HL-60/S4 treated with retinoic acid at 250 ng/mL for 4 days and 3 days (cell line): ENCODE results near the gene PPP2R3A.
"Not testable (repeated sequence)": the region's sequence is repeated elsewhere in the genome, so short reads cannot be mapped to it uniquely, and the experiment has no call there.

Experiments
- in situ Hi-C: fragments of 300-500 bp; cut with MboI; formaldehyde crosslinking; loops from 2 replicates; pipeline ENCODE4 v1.7.0; 2022; ENCODE audit warnings: low sequenced_read_pairs

Gene PPP2R3A

GRCh38 chr3:136078421-136079364 is 113.2 kb downstream of the PPP2R3A start:
- in situ Hi-C loops = loop anchor here (10.0 kb wide), 2 partner anchors 676 to 936 kb away; partner anchors contain the start of gene STAG1

- in situ Hi-C loops = not testable (repeated sequence)
Observed at GRCh38 chr3:136083641-136084382, 118.3 kb downstream of the PPP2R3A start.

GRCh38 chr3:136085067-136085466 is 119.5 kb downstream of the PPP2R3A start:
- in situ Hi-C loops = not testable (repeated sequence)

GRCh38 chr3:136093771-136094170 is 128.2 kb downstream of the PPP2R3A start:
- in situ Hi-C loops = no loop called here

- in situ Hi-C loops = no loop called here
Observed at GRCh38 chr3:136105044-136105443, 139.5 kb downstream of the PPP2R3A start.

- in situ Hi-C loops = no loop called here
Observed at GRCh38 chr3:136106101-136106500, 140.6 kb downstream of the PPP2R3A start.

GRCh38 chr3:136109499-136109898 is 144.0 kb downstream of the PPP2R3A start:
- in situ Hi-C loops = no loop called here

- in situ Hi-C loops = no loop called here
Observed at GRCh38 chr3:136110481-136110880, 145.0 kb downstream of the PPP2R3A start.

GRCh38 chr3:136114421-136114820 is 148.9 kb downstream of the PPP2R3A start:
- in situ Hi-C loops = no loop called here

- in situ Hi-C loops = not testable (repeated sequence)
Observed at GRCh38 chr3:136119332-136119731, 153.8 kb downstream of the PPP2R3A start.

GRCh38 chr3:136119783-136120182 is 154.3 kb downstream of the PPP2R3A start:
- in situ Hi-C loops = not testable (repeated sequence)

GRCh38 chr3:136120373-136121348 is 155.1 kb downstream of the PPP2R3A start:
- in situ Hi-C loops = no loop called here

- in situ Hi-C loops = no loop called here
Observed at GRCh38 chr3:136122006-136122405, 156.5 kb downstream of the PPP2R3A start.

- in situ Hi-C loops = not testable (repeated sequence)
Observed at GRCh38 chr3:136131647-136132046, 166.1 kb downstream of the PPP2R3A start.

GRCh38 chr3:136134091-136134490 is 168.6 kb downstream of the PPP2R3A start:
- in situ Hi-C loops = no loop called here

- in situ Hi-C loops = no loop called here
Observed at GRCh38 chr3:136135039-136135802, 169.7 kb downstream of the PPP2R3A start.

GRCh38 chr3:136136454-136136853 is 170.9 kb downstream of the PPP2R3A start:
- in situ Hi-C loops = no loop called here

GRCh38 chr3:136141291-136141785 is 175.8 kb downstream of the PPP2R3A start:
- in situ Hi-C loops = no loop called here

- in situ Hi-C loops = no loop called here
Observed at GRCh38 chr3:136141891-136142290, 176.4 kb downstream of the PPP2R3A start.

GRCh38 chr3:136142592-136142991 is 177.1 kb downstream of the PPP2R3A start:
- in situ Hi-C loops = no loop called here
